Activated T-cell treated with anti-CD3 and anti-CD28 coated beads for 4 hours (primary cell): ENCODE data around the gene TMLHE.
A peak's percentile ranks its signal among the peaks of the same experiment; 100 is the strongest.
"Not testable (repeated sequence)": the region's sequence is repeated elsewhere in the genome, so short reads cannot be mapped to it uniquely, and the experiment has no call there.

ENCODE experiments used
- DNase-seq: peaks from one replicate; pipeline ENCODE4 v3.0.0-alpha.2; 2020

The TMLHE gene

GRCh38 chrX:155612312-155613224 is at the start of gene TMLHE, which contains the start of gene SPRY3:
TMLHE (minus strand) TSS chrX:155612952; CDS start chrX:155545276, 67,676 bp downstream.
SPRY3 (plus strand) TSS chrX:155612586.
- peak; percentile 33 for DNase-seq

- DNase-seq: no peak
These were observed 49.5 kb upstream of the TMLHE start for GRCh38 chrX:155662282-155662681.

GRCh38 chrX:155645180-155645579 is 32.4 kb upstream of the TMLHE start:
- no peak for DNase-seq

GRCh38 chrX:155643240-155643639 is 30.5 kb upstream of the TMLHE start:
- DNase-seq: no peak

- DNase-seq: not testable (repeated sequence)
These were observed 28.6 kb upstream of the TMLHE start for GRCh38 chrX:155641371-155641770.

- DNase-seq: no peak
These were observed 25.0 kb upstream of the TMLHE start for GRCh38 chrX:155637714-155638113.

- not testable (repeated sequence) for DNase-seq
These were observed 22.3 kb upstream of the TMLHE start for GRCh38 chrX:155635019-155635418.

GRCh38 chrX:155632431-155633100 is 19.8 kb upstream of the TMLHE start:
- no peak for DNase-seq

GRCh38 chrX:155620110-155620509 is 7.4 kb upstream of the TMLHE start:
- DNase-seq: not testable (repeated sequence)

- no peak for DNase-seq
These were observed 3.2 kb upstream of the TMLHE start for GRCh38 chrX:155615938-155616337.

- no peak for DNase-seq
These were observed 1.3 kb upstream of the TMLHE start for GRCh38 chrX:155613927-155614559.

GRCh38 chrX:155611302-155611701 is 1.4 kb downstream of the TMLHE start:
- no peak for DNase-seq

- DNase-seq: no peak
These were observed 19.8 kb downstream of the TMLHE start for GRCh38 chrX:155592981-155593380.

- DNase-seq: no peak
These were observed 20.4 kb downstream of the TMLHE start for GRCh38 chrX:155592331-155592730.

GRCh38 chrX:155577682-155578081 is 35.1 kb downstream of the TMLHE start:
- DNase-seq: no peak

GRCh38 chrX:155563099-155563498 is 49.7 kb downstream of the TMLHE start:
- DNase-seq: no peak

GRCh38 chrX:155544881-155545280 is 67.9 kb downstream of the TMLHE start:
- no peak for DNase-seq

GRCh38 chrX:155535866-155536265 is 76.9 kb downstream of the TMLHE start:
- DNase-seq: no peak

- no peak for DNase-seq
These were observed 78.0 kb downstream of the TMLHE start for GRCh38 chrX:155534800-155535199.

GRCh38 chrX:155527023-155527422 is 85.7 kb downstream of the TMLHE start:
- DNase-seq: not testable (repeated sequence)

- DNase-seq: no peak
These were observed 98.5 kb downstream of the TMLHE start for GRCh38 chrX:155514225-155514624.

GRCh38 chrX:155505296-155505695 is 107.5 kb downstream of the TMLHE start:
- no peak for DNase-seq

GRCh38 chrX:155495134-155495533 is 117.6 kb downstream of the TMLHE start:
- not testable (repeated sequence) for DNase-seq
